ENCODE data around the gene JARID2.

The JARID2 gene

GRCh38 chr6:15363164-15363522 is 117.3 kb downstream of the JARID2 start:
- Histone ChIP-seq H3K9me2 (replicated peaks; ENCODE audit: insufficient read depth, low read length) (no peaks in the 10 kb centered on the region), H3K36me3 (replicated peaks; ENCODE audit: insufficient read depth, low read length) (no peaks in the 10 kb centered on the region), H3K4me2 (ENCODE audit: low read depth, low read length) (no peak overlapping the region), H4K20me1 (ENCODE audit: insufficient read depth, low read length) (no peaks in the 10 kb centered on the region), H2AFZ (ENCODE audit: low read length) (no peak overlapping the region), H3K27me3 (replicated peaks; ENCODE audit: insufficient read depth, low read length) (no peaks in the 10 kb centered on the region), H3F3A (ENCODE audit: insufficient read depth, low read length) (no peaks in the 10 kb centered on the region), H3K9ac (ENCODE audit: low read length) (no peak overlapping the region), H3K79me2 (ENCODE audit: low read length) (peaks cover 95% of the 10 kb centered on the region), H3K9me3 (replicated peaks; ENCODE audit: insufficient read depth, low read length) (no peaks in the 10 kb centered on the region), H3K4me1 (ENCODE audit: low read length) (peaks cover 19% of the 10 kb centered on the region), H3K27ac (ENCODE audit: low read length) (no peak overlapping the region), H3K4me3 (ENCODE audit: low read length) (no peak overlapping the region)
- no peak for DNase-seq
- TF ChIP-seq, protein P1, sequence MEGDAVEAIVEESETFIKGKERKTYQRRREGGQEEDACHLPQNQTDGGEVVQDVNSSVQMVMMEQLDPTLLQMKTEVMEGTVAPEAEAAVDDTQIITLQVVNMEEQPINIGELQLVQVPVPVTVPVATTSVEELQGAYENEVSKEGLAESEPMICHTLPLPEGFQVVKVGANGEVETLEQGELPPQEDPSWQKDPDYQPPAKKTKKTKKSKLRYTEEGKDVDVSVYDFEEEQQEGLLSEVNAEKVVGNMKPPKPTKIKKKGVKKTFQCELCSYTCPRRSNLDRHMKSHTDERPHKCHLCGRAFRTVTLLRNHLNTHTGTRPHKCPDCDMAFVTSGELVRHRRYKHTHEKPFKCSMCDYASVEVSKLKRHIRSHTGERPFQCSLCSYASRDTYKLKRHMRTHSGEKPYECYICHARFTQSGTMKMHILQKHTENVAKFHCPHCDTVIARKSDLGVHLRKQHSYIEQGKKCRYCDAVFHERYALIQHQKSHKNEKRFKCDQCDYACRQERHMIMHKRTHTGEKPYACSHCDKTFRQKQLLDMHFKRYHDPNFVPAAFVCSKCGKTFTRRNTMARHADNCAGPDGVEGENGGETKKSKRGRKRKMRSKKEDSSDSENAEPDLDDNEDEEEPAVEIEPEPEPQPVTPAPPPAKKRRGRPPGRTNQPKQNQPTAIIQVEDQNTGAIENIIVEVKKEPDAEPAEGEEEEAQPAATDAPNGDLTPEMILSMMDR (IDR thresholded peaks at IDR 0.05; ENCODE audit: low read length), result no peak
- TF ChIP-seq EZH2phosphoT487 (IDR thresholded peaks at IDR 0.05; ENCODE audit: low read length), result no peak

GRCh38 chr6:15363523-15364400 is 117.9 kb downstream of the JARID2 start:
- DNase-seq, result no peak
- Histone ChIP-seq H3K9me3 (replicated peaks; ENCODE audit: insufficient read depth, low read length) (no peaks in the 10 kb centered on the region), H3K9me2 (replicated peaks; ENCODE audit: insufficient read depth, low read length) (no peaks in the 10 kb centered on the region), H3K36me3 (replicated peaks; ENCODE audit: insufficient read depth, low read length) (no peaks in the 10 kb centered on the region), H3K27me3 (replicated peaks; ENCODE audit: insufficient read depth, low read length) (no peaks in the 10 kb centered on the region), H3K27ac (ENCODE audit: low read length) (no peak overlapping the region), H3K9ac (ENCODE audit: low read length) (no peak overlapping the region), H3F3A (ENCODE audit: insufficient read depth, low read length) (no peaks in the 10 kb centered on the region), H3K4me1 (ENCODE audit: low read length) (peaks cover 19% of the 10 kb centered on the region), H3K4me3 (ENCODE audit: low read length) (no peak overlapping the region), H4K20me1 (ENCODE audit: insufficient read depth, low read length) (no peaks in the 10 kb centered on the region), H2AFZ (ENCODE audit: low read length) (no peak overlapping the region), H3K4me2 (ENCODE audit: low read depth, low read length) (no peak overlapping the region), H3K79me2 (ENCODE audit: low read length) (peaks cover 95% of the 10 kb centered on the region)
- TF ChIP-seq EZH2phosphoT487 (IDR thresholded peaks at IDR 0.05; ENCODE audit: low read length) (no peak), EZH2 (optimal IDR thresholded peaks at IDR 0.05; ENCODE audit: low read depth, low read length) (no peak)
- TF ChIP-seq, protein P1 (IDR thresholded peaks at IDR 0.05; ENCODE audit: low read length), result no peak

DNA sequence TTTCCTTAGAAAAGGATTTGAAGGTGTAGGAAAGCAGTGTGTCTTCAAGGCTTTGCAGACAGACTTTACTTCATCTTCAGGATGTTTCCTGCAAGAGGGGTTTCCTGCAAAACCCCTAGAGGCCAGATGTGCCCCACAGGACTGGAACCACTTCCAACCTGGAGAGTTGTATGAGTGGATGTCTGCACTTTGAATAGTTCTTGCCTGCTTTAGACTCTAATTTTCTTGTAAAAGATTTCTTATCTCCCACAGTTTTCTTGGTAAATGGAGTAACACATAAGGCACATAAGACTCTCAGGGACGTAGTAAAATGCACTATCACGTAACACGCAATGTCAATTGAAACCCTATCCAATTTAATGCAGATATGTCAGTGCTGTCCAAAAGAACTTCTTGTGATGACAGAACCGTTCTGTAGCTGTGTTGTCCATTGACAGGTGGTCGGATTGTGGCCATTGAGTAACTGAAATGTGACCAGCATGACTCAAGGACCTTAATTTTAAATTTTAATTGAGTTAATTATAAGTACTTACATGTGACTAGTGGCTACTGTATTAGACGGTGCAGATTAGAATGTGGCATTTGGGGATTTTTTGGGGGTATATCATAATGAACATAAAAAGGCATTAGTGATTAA is 118.7 kb downstream of the JARID2 start:
- H3K79me2 ChIP-seq (ENCODE audit: low read length), result peaks cover 95% of the 10 kb centered on the region
- no peak overlapping the region for H3K27ac ChIP-seq (ENCODE audit: low read length)
- H3K9me2 ChIP-seq (replicated peaks; ENCODE audit: insufficient read depth, low read length), result no peaks in the 10 kb centered on the region
- no peak overlapping the region for H3K4me2 ChIP-seq (ENCODE audit: low read depth, low read length)
- no peaks in the 10 kb centered on the region for H3K36me3 ChIP-seq (replicated peaks; ENCODE audit: insufficient read depth, low read length)
- H3F3A ChIP-seq (ENCODE audit: insufficient read depth, low read length), result no peaks in the 10 kb centered on the region
- H2AFZ ChIP-seq (ENCODE audit: low read length), result no peak overlapping the region
- H3K4me1 ChIP-seq (ENCODE audit: low read length), result peaks cover 19% of the 10 kb centered on the region
- H3K27me3 ChIP-seq (replicated peaks; ENCODE audit: insufficient read depth, low read length), result no peaks in the 10 kb centered on the region
- H4K20me1 ChIP-seq (ENCODE audit: insufficient read depth, low read length), result no peaks in the 10 kb centered on the region
- H3K9me3 ChIP-seq (replicated peaks; ENCODE audit: insufficient read depth, low read length), result no peaks in the 10 kb centered on the region
- DNase-seq, result no peak
- no peak overlapping the region for H3K9ac ChIP-seq (ENCODE audit: low read length)
- no peak for TF ChIP-seq EZH2phosphoT487 (IDR thresholded peaks at IDR 0.05; ENCODE audit: low read length)
- TF ChIP-seq, protein P1 (IDR thresholded peaks at IDR 0.05; ENCODE audit: low read length), result no peak
- TF ChIP-seq EZH2 (optimal IDR thresholded peaks at IDR 0.05; ENCODE audit: low read depth, low read length), result no peak
- H3K4me3 ChIP-seq (ENCODE audit: low read length), result no peak overlapping the region
